Neutrophil (primary cell): ENCODE results near the gene HOXC9.

Experiments
- H3K27ac ChIP-seq: fragments of 200-600 bp; sonication (generic); 2 replicates; pipeline ENCODE4 v1.5.1; 2016; ENCODE audit warnings: mild to moderate bottlenecking, moderate library complexity
- H3K27me3 ChIP-seq: fragments of 200-600 bp; sonication (generic); 2 replicates; pipeline ENCODE4 v1.6.0; 2016; ENCODE audit warnings: mild to moderate bottlenecking
- H3K36me3 ChIP-seq: fragments of 200-600 bp; sonication (generic); 2 replicates; pipeline ENCODE4 v1.5.1; 2017
- H3K4me1 ChIP-seq, 2 experiments: fragments of 200-600 bp in 1 of 2; sonication (generic) in 1 of 2; 1 replicate in 1 of 2; 2 replicates in 1 of 2; pipeline versions ENCODE4 v1.5.1 to v1.6.1; 2013 to 2016; ENCODE audit warnings: low read depth in 1 of 2, low read length in 1 of 2, mild to moderate bottlenecking in 1 of 2, moderate library complexity in 1 of 2; ENCODE audit not compliant: control insufficient read depth in 1 of 2, insufficient read depth in 1 of 2
- H3K4me3 ChIP-seq, 2 experiments: fragments of 200-600 bp in 1 of 2; sonication (generic) in 1 of 2; 1 replicate in 1 of 2; 2 replicates in 1 of 2; pipeline ENCODE4 v1.5.1; 2013 to 2016; ENCODE audit warnings: low read depth in 1 of 2, low read length in 1 of 2, mild to moderate bottlenecking in 1 of 2, moderate library complexity in 1 of 2
- H3K9me3 ChIP-seq: fragments of 200-600 bp; sonication (generic); 2 replicates; pipeline ENCODE4 v1.5.1; 2016
- TF ChIP-seq, protein P1 (sequence below): fragments of 200-600 bp; sonication (generic); IDR thresholded peaks from 2 replicates; pipeline ENCODE4 v1.5.1; 2016; ENCODE audit warnings: antibody characterized with exemption

HOXC9 gene

DNA sequence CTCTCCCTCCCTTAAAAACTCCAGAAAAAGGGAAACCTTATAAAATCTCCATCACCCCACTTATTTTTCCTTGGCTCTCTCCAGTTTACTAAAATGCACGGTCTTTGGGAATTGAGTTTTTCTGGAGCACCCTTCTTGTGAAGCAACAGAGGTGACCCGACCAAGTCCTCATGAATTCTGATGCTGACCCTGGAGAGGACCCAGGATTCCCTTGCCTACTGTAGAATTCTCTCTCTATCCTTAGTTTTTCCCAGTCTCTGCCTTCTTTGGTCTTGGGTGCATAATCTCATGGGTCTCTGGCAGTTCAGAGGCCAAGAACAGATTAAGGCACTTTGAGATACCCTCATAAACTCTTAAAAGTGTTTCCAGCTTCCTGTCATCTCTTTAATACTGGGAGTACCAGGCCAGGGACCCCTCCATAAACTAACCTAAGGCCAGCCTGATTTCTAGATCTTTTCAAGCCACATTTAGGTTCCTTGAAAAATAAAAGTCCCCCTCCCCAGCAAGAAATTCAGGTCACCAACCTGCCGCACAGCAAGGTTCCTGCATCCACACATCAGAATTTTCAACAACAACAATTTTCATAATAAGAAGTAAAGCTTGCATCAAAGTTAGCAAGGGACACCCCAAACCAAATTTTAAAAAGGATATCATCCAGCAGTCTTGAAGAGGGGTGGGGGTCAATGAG lies 48.6 kb downstream of the HOXC9 start:
- no peak overlapping the region for H3K27ac ChIP-seq
- H3K9me3 ChIP-seq, result no peaks in the 10 kb centered on the region
- peaks cover 100% of the 10 kb centered on the region for H3K27me3 ChIP-seq
- no peaks in the 10 kb centered on the region for H3K36me3 ChIP-seq
- no peak overlapping the region for H3K4me3 ChIP-seq
- TF ChIP-seq, protein P1, sequence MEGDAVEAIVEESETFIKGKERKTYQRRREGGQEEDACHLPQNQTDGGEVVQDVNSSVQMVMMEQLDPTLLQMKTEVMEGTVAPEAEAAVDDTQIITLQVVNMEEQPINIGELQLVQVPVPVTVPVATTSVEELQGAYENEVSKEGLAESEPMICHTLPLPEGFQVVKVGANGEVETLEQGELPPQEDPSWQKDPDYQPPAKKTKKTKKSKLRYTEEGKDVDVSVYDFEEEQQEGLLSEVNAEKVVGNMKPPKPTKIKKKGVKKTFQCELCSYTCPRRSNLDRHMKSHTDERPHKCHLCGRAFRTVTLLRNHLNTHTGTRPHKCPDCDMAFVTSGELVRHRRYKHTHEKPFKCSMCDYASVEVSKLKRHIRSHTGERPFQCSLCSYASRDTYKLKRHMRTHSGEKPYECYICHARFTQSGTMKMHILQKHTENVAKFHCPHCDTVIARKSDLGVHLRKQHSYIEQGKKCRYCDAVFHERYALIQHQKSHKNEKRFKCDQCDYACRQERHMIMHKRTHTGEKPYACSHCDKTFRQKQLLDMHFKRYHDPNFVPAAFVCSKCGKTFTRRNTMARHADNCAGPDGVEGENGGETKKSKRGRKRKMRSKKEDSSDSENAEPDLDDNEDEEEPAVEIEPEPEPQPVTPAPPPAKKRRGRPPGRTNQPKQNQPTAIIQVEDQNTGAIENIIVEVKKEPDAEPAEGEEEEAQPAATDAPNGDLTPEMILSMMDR, result no peak
- H3K4me1 ChIP-seq, result no peaks in the 10 kb centered on the region

DNA sequence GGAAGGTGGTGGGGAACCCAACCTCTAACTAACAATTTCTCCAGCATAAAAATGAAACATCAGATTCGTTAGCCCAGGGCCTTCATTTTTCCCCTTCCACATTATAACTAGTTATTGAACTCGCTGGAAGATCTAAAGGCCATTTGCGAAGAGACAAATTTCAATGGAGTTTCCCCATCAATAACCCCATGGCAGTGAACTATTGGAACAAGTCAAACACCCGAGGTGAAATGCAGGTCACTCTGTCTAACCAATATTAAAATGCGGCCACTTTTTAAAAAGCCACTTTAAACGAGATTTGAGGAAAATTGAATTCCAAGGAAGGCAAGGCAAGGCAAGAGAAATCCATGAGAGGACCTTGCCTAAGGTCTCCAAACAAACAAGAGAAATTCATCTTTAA lies 49.1 kb downstream of the HOXC9 start:
- H3K27ac ChIP-seq, result no peak overlapping the region
- peaks cover 100% of the 10 kb centered on the region for H3K27me3 ChIP-seq
- no peaks in the 10 kb centered on the region for H3K4me1 ChIP-seq
- TF ChIP-seq, protein P1, result no peak
- H3K4me3 ChIP-seq, result no peak overlapping the region
- no peaks in the 10 kb centered on the region for H3K36me3 ChIP-seq
- H3K9me3 ChIP-seq, result no peaks in the 10 kb centered on the region

DNA sequence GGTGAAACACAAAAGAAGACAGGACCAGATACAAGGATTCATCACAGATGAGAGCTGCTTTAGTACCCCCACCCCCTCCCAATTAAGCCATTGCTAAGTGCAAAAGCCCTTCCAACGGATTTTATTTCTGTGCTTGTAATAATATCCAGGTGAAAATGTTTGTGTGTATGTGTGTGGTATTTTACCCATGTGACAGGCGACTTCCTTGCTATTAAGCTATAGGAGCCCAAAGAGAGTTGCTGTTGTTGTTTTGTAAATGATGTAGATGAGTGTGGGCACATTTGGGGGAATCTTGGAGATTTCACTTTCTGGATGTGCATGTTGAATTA lies 50.5 kb downstream of the HOXC9 start:
- H3K36me3 ChIP-seq, result no peaks in the 10 kb centered on the region
- H3K4me3 ChIP-seq, result no peak overlapping the region
- TF ChIP-seq, protein P1, result no peak
- peaks cover 100% of the 10 kb centered on the region for H3K27me3 ChIP-seq
- H3K4me1 ChIP-seq, result no peaks in the 10 kb centered on the region
- H3K27ac ChIP-seq, result no peak overlapping the region
- H3K9me3 ChIP-seq, result no peaks in the 10 kb centered on the region

DNA sequence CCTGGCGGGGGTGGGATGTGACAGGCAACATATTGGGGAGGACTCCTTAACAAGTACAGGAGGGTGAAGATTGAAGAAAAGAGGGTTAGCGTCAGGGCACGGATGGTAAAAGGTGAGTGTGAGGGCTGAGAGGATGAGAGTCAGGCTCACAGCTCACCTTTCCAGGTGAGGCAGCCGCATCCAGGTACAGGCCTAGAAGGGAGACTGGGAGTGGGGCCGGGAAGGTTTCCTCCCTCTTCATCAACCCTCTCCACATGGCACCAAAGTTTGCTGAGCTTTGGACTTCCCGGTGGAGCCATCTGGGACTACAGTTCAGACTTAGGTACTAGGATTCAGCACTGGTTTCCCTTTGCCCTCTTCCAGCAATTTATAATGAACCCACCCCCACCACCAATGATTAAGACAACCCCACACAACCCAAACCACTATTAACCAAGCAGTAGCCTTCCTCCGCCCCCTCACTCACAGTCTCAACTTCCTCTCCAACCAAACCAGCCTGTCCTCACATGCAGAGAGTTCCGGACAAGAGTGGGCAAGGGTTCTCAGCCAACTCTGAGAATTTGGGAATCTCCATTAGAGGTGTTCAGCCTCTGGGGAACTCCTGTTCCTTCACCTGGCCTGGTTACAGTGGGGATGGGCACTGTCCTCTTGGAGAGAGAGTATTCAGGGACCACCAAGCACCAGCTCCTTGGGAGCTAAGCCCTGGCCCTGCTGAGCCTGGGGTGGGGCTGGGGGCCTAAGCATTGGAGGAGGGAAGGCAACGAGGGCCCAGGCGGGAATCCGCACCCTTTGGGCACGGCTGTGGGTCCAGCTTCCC lies 51.3 kb downstream of the HOXC9 start:
- peaks cover 100% of the 10 kb centered on the region for H3K27me3 ChIP-seq
- H3K27ac ChIP-seq, result no peak overlapping the region
- no peaks in the 10 kb centered on the region for H3K36me3 ChIP-seq
- no peaks in the 10 kb centered on the region for H3K9me3 ChIP-seq
- TF ChIP-seq, protein P1, result no peak
- no peaks in the 10 kb centered on the region for H3K4me1 ChIP-seq
- no peak overlapping the region for H3K4me3 ChIP-seq

DNA sequence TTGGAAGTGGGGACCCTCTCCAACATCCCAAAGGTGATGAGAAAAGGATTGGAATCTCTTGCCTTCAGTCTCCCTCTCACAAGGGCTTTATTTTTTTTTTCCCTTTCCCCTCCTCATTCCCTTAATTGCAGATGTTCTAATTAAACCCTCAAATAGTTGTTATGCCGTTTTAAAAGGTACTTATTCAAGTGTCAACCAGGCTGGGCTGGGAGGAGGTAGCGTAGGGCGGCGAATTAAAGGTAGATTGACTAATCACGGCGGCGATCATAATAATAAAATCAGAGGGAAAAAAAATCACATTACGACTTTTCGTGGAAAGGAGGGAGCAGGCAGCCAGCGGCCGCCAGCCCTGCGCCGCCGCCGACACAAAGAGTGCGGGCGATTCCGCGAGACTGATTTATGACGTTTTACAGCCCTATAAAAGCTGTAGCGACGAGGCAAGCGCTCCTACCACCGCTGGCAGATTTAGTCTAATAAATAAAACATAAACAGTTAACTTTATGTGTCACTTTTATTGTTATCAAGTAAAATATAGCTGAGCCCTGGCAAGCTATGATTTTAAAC lies 52.0 kb downstream of the HOXC9 start:
- Histone ChIP-seq H3K36me3 (no peaks in the 10 kb centered on the region), H3K4me3 (no peak overlapping the region), H3K9me3 (no peaks in the 10 kb centered on the region), H3K4me1 (no peaks in the 10 kb centered on the region), H3K27ac (no peak overlapping the region), H3K27me3 (peaks cover 100% of the 10 kb centered on the region)
- TF ChIP-seq, protein P1, result no peak
